Superior temporal gyrus (tissue), 1 donor: ENCODE results near the gene AK8.

ENCODE experiments used
- DNase-seq: peaks from one replicate; pipeline ENCODE4 v3.0.0-alpha.2; 2016; ENCODE audit errors: extremely low spot score

The AK8 gene

DNA sequence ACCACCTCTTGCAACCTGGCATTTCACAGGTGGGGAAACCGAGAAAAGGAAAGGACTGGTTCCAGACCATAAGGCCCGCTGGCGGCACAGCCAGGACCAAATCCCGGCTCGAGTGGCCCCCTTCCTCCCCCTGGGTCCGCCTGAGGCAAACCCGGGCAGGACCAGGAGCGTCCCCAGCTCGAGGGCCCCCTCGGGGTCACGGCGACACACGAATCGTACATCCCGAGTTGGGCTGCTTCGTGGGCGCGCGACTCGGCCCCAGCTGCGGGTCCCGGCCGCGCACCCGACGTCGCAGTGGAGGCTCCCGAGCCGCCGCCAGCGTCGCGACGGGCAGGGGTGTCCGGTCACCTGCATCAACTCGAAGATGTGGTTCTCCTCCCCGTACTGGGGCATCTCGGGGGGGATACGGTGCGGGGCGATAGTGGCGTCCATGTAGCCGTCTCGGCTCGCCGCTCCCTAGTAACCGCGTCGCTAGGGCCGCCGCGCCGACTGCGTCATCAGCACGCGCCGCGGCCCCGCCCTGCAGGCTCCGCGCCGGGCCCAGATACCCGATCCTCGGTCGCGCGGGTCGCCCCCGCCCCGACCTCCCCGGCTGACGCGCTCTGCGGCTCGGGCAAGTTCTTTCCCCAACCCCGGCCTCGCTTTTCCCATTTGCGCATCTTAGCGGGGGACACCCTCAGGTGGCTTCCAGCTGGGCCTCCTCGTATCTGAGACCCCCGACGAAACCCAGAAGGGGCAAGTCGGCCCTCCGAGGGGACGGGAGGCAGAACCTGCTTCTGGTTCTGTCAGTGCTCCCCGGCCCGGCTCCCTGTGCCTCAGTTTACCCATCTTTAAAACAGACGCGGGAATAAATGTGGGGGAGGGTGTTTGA lies at the start of gene AK8:
Gene AK8, minus strand, starts transcription at position 461 of the 871 bp plus-strand sequence. Its CDS starts 29 bp downstream, at position 432.
- DNase-seq, result peak; percentile 72

DNA sequence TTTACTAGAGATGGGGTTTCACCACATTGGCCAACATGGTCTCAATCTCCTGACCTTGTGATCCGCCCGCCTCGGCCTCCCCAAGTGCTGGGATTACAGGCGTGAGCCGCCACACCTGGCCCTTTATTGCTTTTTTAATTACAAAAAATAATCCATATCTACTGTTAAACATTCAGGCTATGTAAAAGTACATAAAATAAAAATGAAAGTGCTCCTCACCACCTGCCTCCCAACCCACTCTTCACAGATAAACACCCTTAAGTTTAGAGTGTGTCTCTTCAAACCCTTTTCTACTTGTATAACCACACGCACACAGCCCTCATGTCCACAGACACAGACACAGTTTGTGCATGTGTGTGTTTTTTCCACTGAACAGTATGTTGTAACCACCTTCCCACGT lies 49.6 kb upstream of the AK8 start:
- no peak for DNase-seq

DNA sequence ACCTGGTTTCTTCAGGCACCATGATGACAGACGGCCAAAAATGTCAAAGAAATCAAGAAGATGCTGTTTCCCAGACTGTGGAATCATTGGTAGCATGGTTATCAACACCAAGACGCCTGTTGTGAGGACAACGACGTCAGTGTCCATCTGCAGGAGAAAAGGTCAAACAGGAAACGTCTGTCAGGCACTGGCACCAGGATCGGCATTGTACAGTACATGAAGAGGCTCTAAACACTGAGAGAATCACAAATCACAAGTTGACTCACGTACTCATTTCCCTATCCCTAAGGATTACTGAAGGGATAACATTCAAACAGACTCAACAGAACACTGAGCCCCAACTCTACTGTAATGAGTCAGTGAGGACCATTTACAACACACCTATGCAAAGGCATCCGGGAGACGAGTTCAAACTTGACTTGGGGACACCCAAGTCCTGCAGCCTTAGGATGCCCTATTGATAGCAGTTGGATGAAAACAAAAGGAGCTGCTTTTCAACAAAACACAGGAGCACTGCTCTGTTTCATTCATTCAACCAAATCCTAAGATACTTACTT lies 45.3 kb upstream of the AK8 start:
- no peak for DNase-seq

DNA sequence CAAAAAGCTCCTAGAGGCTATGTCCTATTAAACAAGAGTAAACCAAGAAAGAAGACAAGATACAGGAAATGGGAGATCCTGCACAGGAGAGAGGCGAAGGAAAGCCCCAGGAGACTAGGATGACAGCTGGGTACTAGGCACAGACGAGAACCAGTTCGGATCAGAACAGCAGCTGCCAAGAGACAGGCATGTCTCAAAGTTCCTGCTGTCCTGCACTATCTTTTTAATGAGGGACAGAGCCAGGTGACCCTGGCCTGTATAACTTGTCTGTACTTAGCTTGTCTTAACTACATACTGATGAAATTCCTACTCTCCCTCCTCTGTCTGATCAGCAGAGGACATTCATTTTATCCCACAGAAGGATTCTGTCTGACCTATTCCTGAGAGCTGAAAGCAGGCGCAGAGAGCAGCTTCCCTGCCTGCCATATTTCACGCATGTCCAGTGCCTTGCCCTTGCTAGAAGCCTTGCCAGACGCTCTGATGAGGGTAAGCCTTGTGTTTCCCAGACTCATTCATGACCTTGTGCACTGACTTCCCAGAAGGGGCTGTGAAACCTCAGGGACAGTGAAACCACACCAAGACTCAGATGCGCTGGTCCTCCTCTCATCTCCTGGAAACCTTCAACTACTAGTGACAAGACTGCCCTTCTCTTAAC lies 41.7 kb upstream of the AK8 start:
- no peak for DNase-seq

GRCh38 chr9:132914924-132915323 lies 36.8 kb upstream of the AK8 start:
- DNase-seq, result no peak

DNA sequence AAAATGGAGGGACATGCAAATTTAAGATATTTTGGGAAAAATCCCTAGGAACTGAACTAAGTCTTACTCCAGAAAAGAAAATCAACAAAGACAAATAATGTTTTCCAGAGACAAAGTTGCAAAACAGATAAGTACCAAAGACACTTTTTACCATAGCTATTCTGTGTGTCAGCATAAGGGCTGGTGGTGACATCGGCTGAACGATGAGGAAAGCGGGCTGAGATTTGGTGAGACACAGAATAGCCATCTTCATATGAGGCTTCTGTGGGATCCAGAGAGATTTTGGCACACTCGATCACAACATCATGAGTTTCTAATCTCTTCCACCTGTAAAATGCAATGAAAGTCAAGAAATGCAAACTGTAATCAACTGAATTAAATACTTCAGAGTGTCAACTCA lies 34.0 kb upstream of the AK8 start:
- DNase-seq, result no peak

GRCh38 chr9:132910376-132910775 lies 32.3 kb upstream of the AK8 start:
- no peak for DNase-seq

- no peak for DNase-seq
These were observed 31.2 kb upstream of the AK8 start for GRCh38 chr9:132909311-132909710.

DNA sequence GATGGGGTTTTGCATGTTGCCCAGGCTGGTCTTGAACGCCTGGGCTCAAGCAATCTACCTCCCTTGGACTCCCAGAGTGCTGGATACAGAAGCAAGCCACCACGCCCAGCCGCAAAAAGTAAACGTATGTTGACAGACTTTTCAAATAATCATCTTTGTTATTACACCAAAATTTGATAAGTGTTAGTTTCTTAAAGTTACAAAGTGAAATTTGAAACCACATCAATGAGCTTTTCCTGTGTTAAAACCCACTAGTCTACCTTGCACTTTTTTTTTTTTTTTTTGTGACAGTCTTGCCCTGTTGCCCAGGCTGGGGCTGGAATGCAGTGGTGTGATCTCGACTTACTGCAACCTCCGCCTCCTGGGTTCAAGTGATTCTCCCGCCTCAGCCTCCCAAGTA lies 30.6 kb upstream of the AK8 start:
- no peak for DNase-seq

GRCh38 chr9:132905726-132906125 lies 27.6 kb upstream of the AK8 start:
- DNase-seq, result no peak

GRCh38 chr9:132903574-132904492 lies 25.7 kb upstream of the AK8 start:
- no peak for DNase-seq

- DNase-seq, result peak; percentile 95
These were observed 24.1 kb upstream of the AK8 start for GRCh38 chr9:132901858-132902831.

DNA sequence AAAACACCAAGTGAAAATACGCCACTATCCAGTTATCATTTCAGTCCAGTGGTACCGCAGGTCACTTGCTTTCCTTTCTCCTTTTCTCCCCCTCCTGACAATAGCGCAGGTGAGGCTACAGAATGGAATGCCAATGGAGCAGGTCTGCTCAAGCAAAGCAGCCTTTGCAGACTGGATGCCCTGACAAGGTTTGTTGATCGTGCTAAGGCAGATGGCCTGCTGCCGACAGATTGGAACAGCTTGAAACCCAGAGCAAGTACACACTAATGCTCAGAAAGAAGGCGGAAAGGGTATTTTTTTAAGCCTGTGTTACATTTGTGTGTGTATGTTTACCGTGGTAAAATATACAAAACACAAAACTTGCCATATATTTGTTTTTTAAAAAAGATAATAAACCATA lies 20.0 kb upstream of the AK8 start:
- DNase-seq, result no peak

GRCh38 chr9:132896906-132897305 lies 18.8 kb upstream of the AK8 start:
- DNase-seq, result peak; percentile 94

GRCh38 chr9:132896264-132896663 lies 18.2 kb upstream of the AK8 start:
- DNase-seq, result no peak

DNA sequence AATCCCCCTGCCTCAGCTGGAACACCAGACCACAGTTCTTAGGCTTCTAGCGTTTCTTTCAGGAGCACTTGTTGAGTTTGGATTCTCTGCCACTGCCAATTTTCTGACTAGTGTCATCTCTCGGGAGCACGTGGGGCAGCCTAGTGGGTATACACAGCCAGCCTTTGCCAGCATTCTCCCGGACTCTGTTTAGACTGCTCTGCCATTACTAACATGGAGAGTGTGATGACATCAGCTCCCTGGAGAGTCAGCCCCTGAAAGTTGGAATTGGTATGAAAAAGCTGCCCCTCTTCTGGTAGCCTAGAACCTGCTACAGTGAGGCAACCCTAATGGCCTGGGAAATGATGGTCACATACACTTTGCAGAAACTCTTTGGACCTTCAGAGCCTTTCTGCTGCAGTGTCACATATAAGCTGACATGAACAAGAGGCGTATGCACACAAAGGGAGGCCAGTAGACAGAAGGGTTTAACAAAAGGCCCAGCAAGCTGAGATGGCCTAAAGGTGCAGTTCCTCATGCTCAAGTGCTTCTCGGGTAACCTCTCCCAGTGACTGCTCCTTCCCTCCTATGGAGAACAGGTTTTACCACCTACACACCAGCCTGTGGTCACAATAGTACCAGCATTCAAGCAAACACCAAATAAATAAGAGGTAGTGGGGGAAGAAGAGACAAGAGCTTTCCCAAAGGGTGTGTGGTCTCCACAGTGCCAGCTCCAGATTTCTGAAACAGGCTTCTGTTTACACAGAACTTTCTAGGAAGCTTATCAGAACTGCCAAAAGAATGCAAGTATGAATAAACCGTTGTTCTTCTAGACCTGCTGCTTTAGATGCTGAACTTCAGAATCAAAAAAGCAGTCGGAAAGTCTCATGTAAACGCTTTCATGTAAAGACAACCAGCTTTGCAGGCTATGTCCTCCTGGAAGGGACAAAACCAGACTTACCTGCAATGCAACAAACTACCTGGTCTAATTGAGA lies 17.1 kb upstream of the AK8 start:
- DNase-seq, result no peak

- DNase-seq, result no peak
These were observed 16.3 kb upstream of the AK8 start for GRCh38 chr9:132894346-132894745.

DNA sequence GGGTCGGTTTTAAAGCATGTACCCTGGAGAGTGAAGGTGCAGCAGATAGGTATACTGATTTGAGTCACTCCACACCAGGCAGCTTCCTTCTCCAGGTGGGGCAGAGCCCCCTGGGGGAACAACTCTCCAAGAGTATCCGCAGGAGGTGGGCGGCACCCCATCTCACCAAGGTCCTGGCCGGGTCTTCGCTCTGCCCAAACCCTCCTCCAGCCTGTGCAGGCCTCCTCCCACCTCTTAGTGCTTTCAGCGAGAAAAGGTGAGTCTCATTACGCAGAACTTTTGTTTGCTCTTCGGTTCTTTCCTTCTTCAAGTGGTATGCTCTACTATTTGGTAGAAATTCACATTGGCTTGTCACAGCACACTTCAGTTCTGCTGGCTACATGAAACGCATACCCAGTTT lies 14.3 kb upstream of the AK8 start:
- DNase-seq, result no peak

DNA sequence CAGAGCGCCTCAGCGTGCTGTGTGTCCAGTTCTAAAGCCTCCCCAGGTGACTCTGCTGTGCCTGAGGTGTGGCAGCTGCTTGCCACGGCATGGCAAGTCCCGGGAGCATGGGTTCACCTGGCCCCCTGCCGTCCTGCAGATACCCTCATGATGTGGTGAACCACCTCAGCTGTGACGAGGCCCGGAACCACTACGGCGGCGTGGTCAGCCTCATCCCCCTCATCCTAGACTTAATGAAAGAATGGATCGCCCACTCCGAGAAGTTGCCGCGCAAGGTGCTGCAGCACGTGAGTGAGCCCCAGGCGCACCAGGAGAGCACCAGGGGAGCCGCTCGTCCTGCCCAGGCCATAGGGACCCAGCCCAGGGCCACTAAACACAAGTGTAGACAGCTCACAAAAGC lies 10.1 kb upstream of the AK8 start:
- no peak for DNase-seq
